GM06990 (cell line): ENCODE results near the gene KIF6.

Experiments
- DNase-seq: peaks from one replicate; pipeline ENCODE4 v3.0.0-alpha.2; 2011; ENCODE audit not compliant: insufficient read length; ENCODE audit errors: extremely low read depth
- H3K27me3 ChIP-seq: replicated peaks from 2 replicates; pipeline ENCODE4 v1.6.0; 2011; ENCODE audit warnings: low read length; ENCODE audit not compliant: control insufficient read depth, insufficient read depth
- H3K36me3 ChIP-seq: 2 replicates; pipeline ENCODE4 v1.5.1; 2011; ENCODE audit warnings: low read length; ENCODE audit not compliant: control insufficient read depth, insufficient read depth
- H3K4me3 ChIP-seq: replicated peaks from 2 replicates; pipeline ENCODE4 v1.5.1; 2011; ENCODE audit warnings: low read depth, mild to moderate bottlenecking, control low read depth, low read length
- CTCF ChIP-seq: IDR thresholded peaks from 2 replicates; pipeline ENCODE4 v1.5.1; 2011; ENCODE audit warnings: low read length, control low read depth, mild to moderate bottlenecking, inconsistent platforms; ENCODE audit not compliant: insufficient read depth, poor library complexity, severe bottlenecking

Gene KIF6

DNA sequence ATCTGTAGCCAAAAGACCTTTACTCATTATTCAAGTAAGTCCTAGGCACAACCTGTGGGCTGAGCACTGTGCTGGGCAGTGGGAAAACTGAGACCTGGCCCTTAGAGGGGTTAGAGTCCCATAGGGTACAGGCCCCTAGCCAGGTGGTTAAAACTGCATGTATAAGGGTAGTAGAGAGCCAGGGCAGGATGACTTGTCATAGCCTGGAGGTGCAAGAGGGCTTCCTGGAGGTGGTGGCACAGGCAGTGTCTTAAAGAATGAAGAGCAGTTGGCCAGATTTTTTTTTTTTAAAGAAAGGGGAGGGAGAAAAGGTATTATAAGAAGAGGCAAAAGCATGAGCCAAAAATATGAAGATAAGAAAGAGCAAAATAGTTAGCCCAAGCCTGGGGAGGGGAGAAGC lies 226.2 kb downstream of the KIF6 start:
- peaks cover 1% of the 10 kb centered on the region; the same call in 1 of the 2 replicates for H3K27me3 ChIP-seq
- no peak for TF ChIP-seq CTCF
- H3K36me3 ChIP-seq, result no peaks in the 10 kb centered on the region
- no peak overlapping the region for H3K4me3 ChIP-seq
- DNase-seq, result no peak

GRCh38 chr6:39498096-39498495 lies 227.1 kb downstream of the KIF6 start:
- Histone ChIP-seq H3K27me3 (peaks cover 1% of the 10 kb centered on the region; the same call in 1 of the 2 replicates), H3K4me3 (no peak overlapping the region), H3K36me3 (no peaks in the 10 kb centered on the region)
- DNase-seq, result no peak
- TF ChIP-seq CTCF, result no peak

DNA sequence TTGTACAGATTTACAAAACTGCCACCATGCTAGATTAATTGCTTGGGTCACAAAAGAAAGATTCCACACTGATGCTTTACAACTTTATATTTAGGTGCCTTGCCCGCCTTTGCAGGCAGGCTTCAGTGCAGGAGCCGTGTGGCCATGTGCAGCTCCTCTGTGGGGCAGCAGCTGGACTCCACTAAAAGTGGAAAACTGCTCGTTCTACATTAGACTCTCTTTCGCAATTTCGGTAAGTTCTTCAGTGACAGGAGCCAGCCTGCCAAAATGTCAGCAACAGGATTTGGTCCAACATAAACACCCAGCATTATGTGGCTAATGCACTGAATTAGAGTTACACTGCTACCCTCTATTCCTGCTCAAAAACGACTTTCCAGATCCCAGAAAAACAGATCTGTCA lies 228.3 kb downstream of the KIF6 start:
- Histone ChIP-seq H3K36me3 (no peaks in the 10 kb centered on the region), H3K4me3 (no peak overlapping the region), H3K27me3 (peaks cover 1% of the 10 kb centered on the region; the same call in 1 of the 2 replicates)
- DNase-seq, result no peak
- no peak for TF ChIP-seq CTCF

- no peak overlapping the region for H3K4me3 ChIP-seq
- H3K36me3 ChIP-seq, result no peaks in the 10 kb centered on the region
- no peak for TF ChIP-seq CTCF
- H3K27me3 ChIP-seq, result peaks cover 1% of the 10 kb centered on the region; the same call in 1 of the 2 replicates
- no peak for DNase-seq
These were observed 228.8 kb downstream of the KIF6 start for GRCh38 chr6:39496456-39496855.

DNA sequence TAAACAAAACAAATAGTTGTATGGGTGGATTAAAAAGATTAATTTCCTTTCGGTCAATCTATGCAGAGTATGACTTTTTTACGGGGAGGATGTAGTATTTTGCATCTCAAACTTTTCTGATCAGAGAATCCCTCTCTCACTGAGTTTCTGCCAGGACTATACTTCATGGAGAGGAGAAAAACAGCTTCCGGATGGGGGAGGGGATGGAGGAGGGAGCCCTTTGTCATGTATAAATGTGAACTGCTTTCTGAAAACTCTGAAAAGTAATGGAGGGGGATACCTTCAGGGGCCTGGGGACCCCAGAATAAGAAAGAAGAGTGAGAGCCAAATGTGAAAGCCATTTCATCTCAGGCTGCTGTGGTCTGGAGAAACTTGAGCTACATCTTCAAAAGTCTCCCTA lies 229.6 kb downstream of the KIF6 start:
- no peaks in the 10 kb centered on the region for H3K36me3 ChIP-seq
- H3K4me3 ChIP-seq, result no peak overlapping the region
- no peak for TF ChIP-seq CTCF
- H3K27me3 ChIP-seq, result peaks cover 1% of the 10 kb centered on the region; the same call in 1 of the 2 replicates
- DNase-seq, result no peak

DNA sequence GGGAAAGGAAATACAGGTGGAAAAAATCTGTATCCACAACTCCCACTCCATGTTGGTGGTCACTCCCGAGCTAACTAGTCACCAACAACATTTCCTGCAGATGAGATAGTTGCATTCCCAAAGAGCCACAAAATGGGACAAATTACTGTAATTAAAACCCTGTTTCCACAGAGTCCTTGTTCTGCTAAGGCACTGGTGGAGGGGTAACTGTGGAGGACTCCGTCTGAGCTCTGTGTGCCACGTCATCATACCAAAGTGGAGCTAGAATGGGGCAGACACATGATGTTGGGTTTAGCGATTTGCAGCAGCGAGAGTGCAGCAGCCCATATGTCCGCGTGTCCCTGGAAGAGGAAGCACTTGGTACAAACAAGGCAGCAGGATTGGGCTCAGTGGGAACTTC lies 230.2 kb downstream of the KIF6 start:
- Histone ChIP-seq H3K4me3 (no peak overlapping the region), H3K36me3 (no peaks in the 10 kb centered on the region), H3K27me3 (peaks cover 1% of the 10 kb centered on the region; the same call in 1 of the 2 replicates)
- DNase-seq, result no peak
- no peak for TF ChIP-seq CTCF
